H1 (cell line): ENCODE measurements around the gene LRP1-AS. TPM values are rescaled to one million over a fixed set of nuclear protein-coding genes. Genes with fewer than 3 reads are reported as not detected.

Experiments
- CTCF ChIA-PET: fragments of 300-600 bp; sonication (Branson Sonifier 250); formaldehyde crosslinking; loops from one replicate; lab custom pipeline; 2021; ENCODE audit not compliant: partially characterized antibody; lab: Charles Lee
- POLR2A ChIA-PET: fragments of 300-600 bp; sonication (Branson Sonifier 250); formaldehyde crosslinking; loops from one replicate; lab custom pipeline; 2021; ENCODE audit warnings: inconsistent platforms; ENCODE audit not compliant: partially characterized antibody; lab: Charles Lee
- DNase-seq, 2 experiments: peaks; one replicate each; pipeline versions ENCODE4 v3.0.0 to v3.0.0-alpha.2; 2010 to 2022; ENCODE audit warnings: low spot score in 2 of 2, low read depth in 1 of 2, mixed read lengths in 1 of 2
- FAIRE-seq: peaks from 2 replicates; lab custom pipeline; 2011; peaks lifted over from hg19 to GRCh38; lab: Jason Lieb, UNC
- H2AFZ ChIP-seq: 2 replicates; pipeline ENCODE4 v1.8.1; 2012; ENCODE audit warnings: low read length, inconsistent platforms
- H2AK5ac ChIP-seq: 2 replicates; pipeline ENCODE4 v1.6.1; 2013; ENCODE audit warnings: low read depth, low read length
- H2BK120ac ChIP-seq: replicated peaks from 2 replicates; pipeline ENCODE3; 2013; ENCODE audit warnings: low read depth, low read length, inconsistent platforms
- H2BK12ac ChIP-seq: 2 replicates; pipeline ENCODE4 v1.6.1; 2013; ENCODE audit warnings: low read depth, low read length
- H2BK15ac ChIP-seq: 2 replicates; pipeline ENCODE4 v1.6.1; 2013; ENCODE audit warnings: low read length
- H2BK20ac ChIP-seq: 2 replicates; pipeline ENCODE4 v1.6.1; 2013; ENCODE audit warnings: low read length
- H2BK5ac ChIP-seq: 2 replicates; pipeline ENCODE4 v1.6.1; 2013; ENCODE audit warnings: low read depth, low read length
- H3K14ac ChIP-seq: 2 replicates; pipeline ENCODE4 v1.6.1; 2013; ENCODE audit warnings: inconsistent platforms; ENCODE audit not compliant: insufficient read length
- H3K18ac ChIP-seq: 2 replicates; pipeline ENCODE4 v1.6.1; 2013; ENCODE audit warnings: low read length; ENCODE audit errors: extremely low read depth
- H3K23ac ChIP-seq: 2 replicates; pipeline ENCODE4 v1.6.1; 2013; ENCODE audit warnings: inconsistent platforms; ENCODE audit not compliant: insufficient read length
- H3K23me2 ChIP-seq: 2 replicates; pipeline ENCODE4 v1.6.1; 2013; ENCODE audit warnings: low read depth, low read length
- H3K27ac ChIP-seq: 2 replicates; pipeline ENCODE4 v1.6.1; 2011; ENCODE audit warnings: low read depth, low read length, inconsistent platforms
- H3K27me3 ChIP-seq, 4 experiments: replicated peaks in 1 of 4; 1 replicate in 1 of 4; 2 replicates in 3 of 4; pipeline versions ENCODE4 v1.6.1 to v1.8.1; 2011 to 2013; ENCODE audit warnings: low read length in 3 of 4, mild to moderate bottlenecking in 3 of 4, inconsistent platforms in 2 of 4, mixed read lengths in 2 of 4, moderate library complexity in 1 of 4; ENCODE audit not compliant: control insufficient read depth in 3 of 4, insufficient read depth in 3 of 4; ENCODE audit errors: extremely low read depth in 1 of 4
- H3K36me3 ChIP-seq, 4 experiments: 2 replicates each; pipeline versions ENCODE4 v1.6.1 to v1.8.1; 2011 to 2013; ENCODE audit warnings: mild to moderate bottlenecking in 4 of 4, low read length in 3 of 4, moderate library complexity in 2 of 4, control low read depth in 1 of 4, inconsistent platforms in 1 of 4; ENCODE audit not compliant: insufficient read depth in 4 of 4, control insufficient read depth in 2 of 4
- H3K4ac ChIP-seq: replicated peaks from 2 replicates; pipeline ENCODE3; 2013; ENCODE audit warnings: low read length, low read depth, mixed read lengths, inconsistent platforms; ENCODE audit not compliant: insufficient read length
- H3K4me1 ChIP-seq, 4 experiments: replicated peaks in 1 of 4; 1 replicate in 1 of 4; 2 replicates in 3 of 4; pipeline versions ENCODE4 v1.6.1 to v1.8.1; 2011 to 2013; ENCODE audit warnings: low read length in 3 of 4, inconsistent platforms in 2 of 4, mixed read lengths in 1 of 4; ENCODE audit not compliant: insufficient read depth in 4 of 4, control insufficient read depth in 3 of 4
- H3K4me2 ChIP-seq, 2 experiments: 2 replicates each; pipeline versions ENCODE4 v1.6.1 to v1.8.1; 2011 to 2013; ENCODE audit warnings: low read depth in 2 of 2, low read length in 2 of 2, control low read depth in 1 of 2, inconsistent platforms in 1 of 2, mild to moderate bottlenecking in 1 of 2; ENCODE audit not compliant: insufficient read depth in 1 of 2
- H3K4me3 ChIP-seq, 4 experiments: fragments of 200-600, 300-600 bp in 1 of 4; sonication (generic), shearing (Covaris generic), sonication (Bioruptor Twin) in 1 of 4; 2 replicates each; pipeline versions ENCODE4 v1.5.1 to v1.8.1; 2011 to 2016; ENCODE audit warnings: low read length in 4 of 4, low read depth in 3 of 4, control low read depth in 2 of 4, inconsistent platforms in 2 of 4, mild to moderate bottlenecking in 2 of 4, mixed read lengths in 1 of 4, moderate library complexity in 1 of 4; ENCODE audit not compliant: insufficient read depth in 2 of 4; ENCODE audit errors: extremely low read depth in 1 of 4
- H3K56ac ChIP-seq: replicated peaks from 2 replicates; pipeline ENCODE3; 2013; ENCODE audit warnings: low read depth, mild to moderate bottlenecking, mixed read lengths, low read length, inconsistent platforms; ENCODE audit not compliant: insufficient read length
- H3K79me1 ChIP-seq: 2 replicates; pipeline ENCODE4 v1.6.1; 2013; ENCODE audit warnings: low read depth, low read length, control low read depth
- H3K79me2 ChIP-seq, 2 experiments: 2 replicates each; pipeline versions ENCODE4 v1.6.1 to v1.8.1; 2012 to 2013; ENCODE audit warnings: low read length in 2 of 2, mild to moderate bottlenecking in 2 of 2, inconsistent platforms in 1 of 2; ENCODE audit not compliant: insufficient read depth in 2 of 2, control insufficient read depth in 1 of 2
- H3K9ac ChIP-seq, 4 experiments: replicated peaks in 1 of 4; 1 replicate in 1 of 4; 2 replicates in 3 of 4; pipeline versions ENCODE4 v1.6.1 to v1.8.1; 2011 to 2013; ENCODE audit warnings: low read depth in 3 of 4, low read length in 3 of 4, control low read depth in 2 of 4, mild to moderate bottlenecking in 2 of 4, moderate library complexity in 2 of 4, inconsistent platforms in 1 of 4; ENCODE audit errors: extremely low read depth in 1 of 4
- H3K9me3 ChIP-seq, 2 experiments: 2 replicates each; pipeline versions ENCODE4 v1.6.1 to v1.8.1; 2012 to 2013; ENCODE audit warnings: mild to moderate bottlenecking in 2 of 2, moderate library complexity in 2 of 2, control low read depth in 1 of 2, inconsistent platforms in 1 of 2, low read depth in 1 of 2, low read length in 1 of 2, mixed read lengths in 1 of 2; ENCODE audit not compliant: insufficient read depth in 2 of 2
- H4K20me1 ChIP-seq, 2 experiments: replicated peaks in 1 of 2; 2 replicates each; pipeline versions ENCODE3 to v1.8.1; 2011 to 2013; ENCODE audit warnings: inconsistent platforms in 2 of 2, low read length in 2 of 2, mild to moderate bottlenecking in 1 of 2; ENCODE audit not compliant: insufficient read depth in 2 of 2, control insufficient read depth in 1 of 2
- H4K5ac ChIP-seq: 2 replicates; pipeline ENCODE4 v1.6.1; 2013; ENCODE audit warnings: low read length, low read depth, mixed read lengths, inconsistent platforms; ENCODE audit not compliant: insufficient read length
- H4K8ac ChIP-seq: 2 replicates; pipeline ENCODE4 v1.8.0; 2013; ENCODE audit warnings: mild to moderate bottlenecking, moderate library complexity, low read length, inconsistent platforms; ENCODE audit not compliant: insufficient read depth; ENCODE audit errors: extremely low read depth
- H4K91ac ChIP-seq: replicated peaks from 2 replicates; pipeline ENCODE3; 2013; ENCODE audit warnings: low read length, mixed read lengths, inconsistent platforms; ENCODE audit not compliant: insufficient read length
- BACH1 ChIP-seq: IDR thresholded peaks from 2 replicates; pipeline ENCODE4 v1.6.1; 2012; ENCODE audit warnings: low read length, improper control_type of control experiment
- JUN ChIP-seq: IDR thresholded peaks from 2 replicates; pipeline ENCODE4 v1.6.1; 2011; ENCODE audit warnings: low read depth, mild to moderate bottlenecking, improper control_type of control experiment, low read length
- KDM4A ChIP-seq: IDR thresholded peaks from one replicate; pipeline ENCODE4 v1.7.1; 2012; ENCODE audit warnings: low read depth, mild to moderate bottlenecking, moderate library complexity, low read length, inconsistent platforms; ENCODE audit not compliant: severe bottlenecking
- RAD21 ChIP-seq, 2 experiments: IDR thresholded peaks in 1 of 2; conservative IDR thresholded peaks in 1 of 2; 2 replicates each; pipeline ENCODE4 v1.6.1; 2011; ENCODE audit warnings: low read depth in 2 of 2, low read length in 2 of 2, improper control_type of control experiment in 1 of 2, inconsistent platforms in 1 of 2, mild to moderate bottlenecking in 1 of 2, moderate library complexity in 1 of 2
- TAF7 ChIP-seq: optimal IDR thresholded peaks from 2 replicates; pipeline ENCODE3; 2011; ENCODE audit warnings: low read depth, mild to moderate bottlenecking, inconsistent platforms, low read length, moderate library complexity, borderline replicate concordance
- TEAD4 ChIP-seq: IDR thresholded peaks from 2 replicates; pipeline ENCODE4 v1.6.1; 2012; ENCODE audit warnings: low read depth, low read length, inconsistent platforms, mixed read lengths
- WGBS, 2 experiments: shearing (Covaris generic) in 1 of 2; methylation state at CpG; one replicate each; pipeline versions ENCODE4 v1.1.6 to v1.1.7; 2013 to 2015; ENCODE audit warnings: low lambda C conversion rate in 2 of 2, mixed read lengths in 2 of 2, inconsistent platforms in 1 of 2, low coverage in 1 of 2, missing lambda C conversion rate in 1 of 2; ENCODE audit not compliant: insufficient replicate concordance in 2 of 2, insufficient coverage in 1 of 2, insufficient read length in 1 of 2; ENCODE audit errors: extremely low coverage in 1 of 2, missing lambda C conversion rate in 1 of 2; 5-methylcytosine and 5-hydroxymethylcytosine counted together
- polyA plus RNA-seq, 7 experiments: library from polyadenylated mRNA; depleted of rRNA in 3 of 7; stranded (reverse) in 5 of 7; unstranded in 2 of 7; fragments of >200 nt in 5 of 7; fragments of 200-250 nt in 2 of 7; gene quantifications; 1 replicate in 5 of 7; 2 replicates in 1 of 7; 4 replicates in 1 of 7; pipeline versions ENCODE4 v1.2.1 to v1.2.3, GENCODE V29; 2011 to 2013; ENCODE audit warnings: missing spikeins in 2 of 7, mixed read lengths in 2 of 7
- total RNA-seq: library from RNA; stranded (reverse); fragmentation: NEBNext Ultra II Directional; extraction: Animal tissue kit (Norgen Biotek cat#: 25700); gene quantifications from 2 replicates; pipeline ENCODE4 v1.2.1, GENCODE V29; 2021

Gene LRP1-AS
- total and polyA plus RNA-seq, 2 of the 8 experiments (the other 6 are each of a cell fraction or from before 2014, with no cell fraction given), result not detected

GRCh38 chr12:57168058-57168457, 20.6 kb upstream of the LRP1-AS start:
- Histone ChIP-seq H2AK5ac (no peak overlapping the region), H3K79me1 (no peaks in the 10 kb centered on the region; the same call in 1 of the 2 replicates), H2BK15ac (no peak overlapping the region), H3K4me2 (no peak overlapping the region), H3K9ac (no peak overlapping the region), H3K27me3 (no peaks in the 10 kb centered on the region), H4K5ac (no peak overlapping the region), H4K20me1 (peaks cover 0 to 3% of the 10 kb centered on the region in 2 experiments), H3K4ac (no peak overlapping the region), H3K9me3 (no peaks in the 10 kb centered on the region), H2BK120ac (no peak overlapping the region), H2BK5ac (no peak overlapping the region), H3K4me1 (no peaks in the 10 kb centered on the region), H3K79me2 (no peaks in the 10 kb centered on the region), H3K14ac (no peak overlapping the region), H4K8ac (no peak overlapping the region), H2BK20ac (no peak overlapping the region), H2BK12ac (no peak overlapping the region), H2AFZ (no peak overlapping the region), H3K23me2 (no peaks in the 10 kb centered on the region; the same call in 1 of the 2 replicates), H3K27ac (no peak overlapping the region), H3K23ac (no peak overlapping the region), H4K91ac (no peak overlapping the region), H3K18ac (no peak overlapping the region), H3K36me3 (peaks cover 27 to 75% (median 48%) of the 10 kb centered on the region in 4 experiments), H3K56ac (no peak overlapping the region), H3K4me3 (no peak overlapping the region)
- 98% methylated on average over 10 of the region's 10 CpGs; no CpG with 5 or more reads in 1 of the 2 experiments for WGBS, 2 experiments
- POLR2A ChIA-PET, result interaction anchor here (1.3 to 9.9 kb wide), 6 partner anchors 9 to 62 kb away, joined by 3 to 91 read pairs (median 5); no protein-coding TSS in a partner anchor
- no peak for TF ChIP-seq TAF7
- no peak for TF ChIP-seq BACH1
- no peak for TF ChIP-seq KDM4A
- no peak for TF ChIP-seq JUN
- no peak for TF ChIP-seq RAD21 (IDR thresholded peaks at IDR 0.05 in 1 of 2, conservative IDR thresholded peaks at IDR 0.05 in 1 of 2; ENCODE audit: low read depth in 2 of 2, low read length in 2 of 2)
- TF ChIP-seq TEAD4, result no peak
- no peak for FAIRE-seq
- no peak for DNase-seq
- CTCF ChIA-PET, result interaction anchor here (0.9 to 21.9 kb wide), 9 partner anchors 8 to 69 kb away, joined by 3 to 389 read pairs (median 6); partner anchors contain the start of gene LRP1
